A673 (cell line): ENCODE results near the gene TULP3. TPM values are rescaled to one million over a fixed set of nuclear protein-coding genes. Genes with fewer than 3 reads are reported as not detected.

ENCODE experiments used
- BruUV-seq: library from RNA; stranded (reverse); fragments of 400-500 nt; replicated peaks from 2 replicates; lab custom pipeline; 2021; lab: Mats Ljungman, UMichigan
- CTCF ChIA-PET: fragments of 300-600 bp; sonication (Branson Sonifier 250); formaldehyde crosslinking; loops from one replicate; lab custom pipeline; 2022; ENCODE audit warnings: antibody characterized with exemption; lab: Charles Lee
- POLR2A ChIA-PET: fragments of 300-600 bp; sonication (Branson Sonifier 250); formaldehyde crosslinking; loops from one replicate; lab custom pipeline; 2022; ENCODE audit warnings: antibody characterized with exemption; ENCODE audit not compliant: low non-redundant PET; lab: Charles Lee
- DNase-seq: peaks from one replicate; pipeline ENCODE4 v3.0.0-alpha.2; 2015; ENCODE audit warnings: low spot score
- H3K27ac ChIP-seq: fragments of 200-600 bp; sonication (generic); 2 replicates; pipeline ENCODE4 v1.5.1; 2016; ENCODE audit warnings: mixed run types, low read depth, mild to moderate bottlenecking, mixed read lengths, antibody characterized with exemption, low read length; ENCODE audit not compliant: poor library complexity, severe bottlenecking
- H3K27me3 ChIP-seq: fragments of 200-600 bp; sonication (generic); replicated peaks from 2 replicates; pipeline ENCODE4 v1.6.1; 2017; ENCODE audit warnings: mixed run types, low read depth, mild to moderate bottlenecking, mixed read lengths, antibody characterized with exemption, low read length; ENCODE audit not compliant: insufficient read depth, poor library complexity
- H3K36me3 ChIP-seq: fragments of 200-600 bp; sonication (generic); 2 replicates; pipeline ENCODE4 v1.6.1; 2016; ENCODE audit warnings: mixed run types, mild to moderate bottlenecking, mixed read lengths, antibody characterized with exemption, low read length; ENCODE audit not compliant: insufficient read depth, poor library complexity, severe bottlenecking
- H3K4me1 ChIP-seq: fragments of 200-600 bp; sonication (generic); 2 replicates; pipeline ENCODE4 v1.6.1; 2017; ENCODE audit warnings: mixed run types, mild to moderate bottlenecking, mixed read lengths, antibody characterized with exemption, low read length; ENCODE audit not compliant: insufficient read depth, poor library complexity, severe bottlenecking
- H3K4me3 ChIP-seq: fragments of 200-600 bp; sonication (generic); 2 replicates; pipeline ENCODE4 v1.5.1; 2016; ENCODE audit warnings: low read depth, mixed run types, mild to moderate bottlenecking, mixed read lengths, low read length; ENCODE audit not compliant: poor library complexity, severe bottlenecking
- H3K9me3 ChIP-seq: fragments of 200-600 bp; sonication (generic); 2 replicates; pipeline ENCODE4 v1.6.1; 2016; ENCODE audit warnings: mixed run types, low read depth, mild to moderate bottlenecking, mixed read lengths, antibody characterized with exemption, low read length; ENCODE audit not compliant: poor library complexity, severe bottlenecking
- CTCF ChIP-seq: fragments of 300-800, 200-600 bp; sonication (generic); conservative IDR thresholded peaks from 2 replicates; pipeline ENCODE4 v1.5.1; 2017; ENCODE audit warnings: low read depth, mild to moderate bottlenecking, antibody characterized with exemption, low read length, moderate library complexity, mixed read lengths
- EZH2 ChIP-seq: fragments of 200-600 bp; sonication (generic); IDR thresholded peaks from 2 replicates; pipeline ENCODE4 v1.6.1; 2017; ENCODE audit warnings: borderline replicate concordance, low read depth, mild to moderate bottlenecking, mixed read lengths, antibody characterized with exemption, low read length; ENCODE audit not compliant: poor library complexity, severe bottlenecking
- intact Hi-C: fragments of 100-400 bp; cut with micrococcal nuclease; formaldehyde crosslinking; loops from one replicate; pipeline ENCODE4 v1.10.0; 2022; ENCODE audit not compliant: unreplicated experiment
- total RNA-seq: library from RNA; stranded (reverse); gene quantifications from 2 replicates; pipeline ENCODE4 v1.2.3, GENCODE V29; 2021

TULP3 gene
- total RNA-seq, 1 experiment from 2014 or later: 48.1 TPM

DNA sequence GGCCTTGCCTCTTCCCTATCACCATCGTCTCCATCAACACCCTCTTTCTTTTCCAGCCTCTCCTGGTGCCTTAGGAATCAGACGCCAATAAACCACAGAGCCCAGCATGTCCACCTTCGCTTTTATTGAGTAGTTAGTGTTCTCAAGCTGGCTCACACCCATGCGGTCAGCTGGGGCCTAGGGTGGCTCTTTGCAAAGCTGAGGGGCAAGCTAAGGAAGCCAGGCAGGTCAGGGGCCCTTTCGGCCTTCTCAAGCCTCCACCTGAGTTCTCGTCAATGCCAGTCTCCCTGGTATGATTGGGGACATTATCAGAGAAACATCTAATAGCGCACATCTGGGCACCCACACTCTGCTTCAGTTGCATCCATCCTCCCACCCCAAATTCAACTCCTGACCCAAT lies 33.1 kb upstream of the TULP3 start:
- CTCF ChIA-PET: interaction anchor here (0.6 kb wide), 1 partner anchor 29 kb away, joined by 3 read pairs; no protein-coding TSS in a partner anchor
- intact Hi-C loops: no loop called here
- no peak overlapping the region for H3K27ac ChIP-seq
- BruUV-seq: no TSS peak
- no peak overlapping the region for H3K4me3 ChIP-seq
- peaks cover 44% of the 10 kb centered on the region for H3K36me3 ChIP-seq
- POLR2A ChIA-PET: interaction anchor here (0.6 kb wide), 1 partner anchor 54 kb away, joined by 3 read pairs; no protein-coding TSS in a partner anchor
- H3K27me3 ChIP-seq: no peaks in the 10 kb centered on the region
- H3K9me3 ChIP-seq: no peaks in the 10 kb centered on the region
- no peak for TF ChIP-seq EZH2
- TF ChIP-seq CTCF: no peak
- no peaks in the 10 kb centered on the region for H3K4me1 ChIP-seq
- no peak for DNase-seq

GRCh38 chr12:2858334-2858733 lies 32.4 kb upstream of the TULP3 start:
- H3K9me3 ChIP-seq: no peaks in the 10 kb centered on the region
- BruUV-seq: no TSS peak
- no peaks in the 10 kb centered on the region for H3K4me1 ChIP-seq
- DNase-seq: no peak
- TF ChIP-seq CTCF (no peak), EZH2 (no peak)
- H3K36me3 ChIP-seq: peaks cover 52% of the 10 kb centered on the region
- POLR2A ChIA-PET: no interaction called here
- intact Hi-C loops: no loop called here
- H3K27me3 ChIP-seq: no peaks in the 10 kb centered on the region
- CTCF ChIA-PET: no interaction called here
- no peak overlapping the region for H3K27ac ChIP-seq
- no peak overlapping the region for H3K4me3 ChIP-seq

DNA sequence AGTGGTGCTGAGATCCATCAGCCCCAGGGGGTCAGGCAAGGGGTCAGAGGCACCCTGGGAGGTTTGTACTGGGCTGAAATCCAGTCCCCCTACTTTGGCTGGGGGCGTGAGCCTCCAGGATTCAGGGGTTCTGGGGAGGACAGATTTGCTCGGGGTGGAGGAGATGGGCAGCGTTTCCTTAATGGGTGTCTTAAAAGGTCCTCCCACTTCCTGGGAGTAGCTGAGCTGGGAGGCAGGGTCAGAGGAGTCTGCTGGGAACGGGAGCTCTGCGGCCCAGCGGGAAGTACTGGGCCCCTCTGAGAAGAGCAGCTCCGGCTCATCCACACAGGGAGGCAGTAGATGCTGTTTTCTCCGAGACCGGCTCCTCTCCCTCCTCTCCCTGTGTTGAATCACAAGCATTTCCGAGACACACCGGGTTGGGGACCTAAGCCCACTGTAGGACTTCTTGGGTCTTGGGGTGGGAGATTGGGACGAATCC lies 31.7 kb upstream of the TULP3 start:
- Histone ChIP-seq H3K27me3 (no peaks in the 10 kb centered on the region), H3K27ac (no peak overlapping the region), H3K9me3 (no peaks in the 10 kb centered on the region), H3K36me3 (peaks cover 56% of the 10 kb centered on the region), H3K4me1 (no peaks in the 10 kb centered on the region), H3K4me3 (no peak overlapping the region)
- no peak for TF ChIP-seq EZH2
- no peak for TF ChIP-seq CTCF
- ChIA-PET POLR2A (no interaction called here), CTCF (no interaction called here)
- BruUV-seq: no TSS peak
- intact Hi-C loops: no loop called here
- no peak for DNase-seq
